Duodenal mucosa (tissue), 2 donors: ENCODE measurements around the gene ANTXRL.

ENCODE experiments used
- H3K27ac ChIP-seq: one replicate; pipeline ENCODE4 v1.7.0; 2013; ENCODE audit warnings: low read depth, low read length
- H3K27me3 ChIP-seq, 2 donors: one replicate each; pipeline ENCODE4 v1.7.0; 2013; ENCODE audit warnings: low read length in 2 of 2, control low read depth in 1 of 2; ENCODE audit not compliant: insufficient read depth in 2 of 2, control insufficient read depth in 1 of 2
- H3K36me3 ChIP-seq, 2 donors: one replicate each; pipeline ENCODE4 v1.7.0; 2013; ENCODE audit warnings: low read length in 2 of 2, control low read depth in 1 of 2; ENCODE audit not compliant: insufficient read depth in 2 of 2, control insufficient read depth in 1 of 2
- H3K4me1 ChIP-seq, 2 donors: one replicate each; pipeline ENCODE4 v1.7.0; 2013; ENCODE audit warnings: low read length in 2 of 2, control low read depth in 1 of 2; ENCODE audit not compliant: insufficient read depth in 2 of 2, control insufficient read depth in 1 of 2
- H3K4me3 ChIP-seq, 2 donors: one replicate each; pipeline ENCODE4 v1.7.0; 2013; ENCODE audit warnings: low read length in 2 of 2, low read depth in 1 of 2
- H3K9ac ChIP-seq, 2 donors: one replicate each; pipeline ENCODE4 v1.7.0; 2013; ENCODE audit warnings: low read length in 2 of 2, low read depth in 1 of 2
- H3K9me3 ChIP-seq, 2 donors: one replicate each; pipeline ENCODE4 v1.7.0; 2013; ENCODE audit warnings: low read length in 2 of 2, control low read depth in 1 of 2; ENCODE audit not compliant: control insufficient read depth in 1 of 2

ANTXRL gene

DNA sequence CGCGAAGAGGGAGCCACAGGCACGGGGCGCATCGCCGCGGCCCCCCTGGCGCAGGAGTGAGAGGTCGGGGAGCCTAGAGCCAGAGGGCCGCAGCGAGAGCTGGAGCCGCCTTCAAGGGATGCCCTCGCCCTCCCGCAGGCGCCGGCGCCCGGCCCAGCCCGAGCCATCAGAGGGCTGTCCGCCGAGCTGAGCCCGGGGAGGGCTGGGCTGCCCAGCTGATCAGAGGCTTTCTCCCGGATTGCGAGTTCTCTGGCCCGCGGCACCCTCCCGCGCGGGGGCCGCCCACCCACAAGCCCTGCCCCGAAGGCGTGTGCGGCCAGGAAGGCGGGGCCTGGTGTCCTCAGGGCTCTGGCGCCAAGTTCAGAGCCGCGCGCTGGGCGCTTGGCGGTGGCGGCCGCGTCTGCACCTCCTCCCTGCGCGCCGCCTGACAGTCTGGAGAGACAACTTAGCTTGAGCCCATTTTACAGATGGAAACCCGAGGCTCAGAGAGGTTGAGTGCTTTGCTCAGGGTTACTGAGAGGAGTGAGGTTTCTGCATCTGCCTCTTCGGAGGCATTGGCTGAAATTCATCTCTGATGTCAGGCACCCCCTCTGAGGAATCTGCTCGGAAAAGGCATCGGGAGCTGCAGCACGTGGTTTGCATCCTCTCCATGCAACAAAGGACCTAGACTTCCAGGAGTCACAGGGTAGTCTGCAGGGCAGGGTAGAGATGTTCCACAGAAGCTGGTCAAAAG, 3.8 kb upstream of the ANTXRL start:
- H3K9ac ChIP-seq: peak overlapping the region in 1 of 2 donors; percentile 41
- no peak overlapping the region for H3K27ac ChIP-seq
- peak overlapping the region; percentile 43 to 66 for H3K4me3 ChIP-seq
- no peaks in the 10 kb centered on the region for H3K36me3 ChIP-seq
- peaks cover 6 to 11% of the 10 kb centered on the region in 2 donors for H3K27me3 ChIP-seq
- H3K4me1 ChIP-seq: peaks cover 16 to 18% of the 10 kb centered on the region in 2 donors
- H3K9me3 ChIP-seq: no peaks in the 10 kb centered on the region

DNA sequence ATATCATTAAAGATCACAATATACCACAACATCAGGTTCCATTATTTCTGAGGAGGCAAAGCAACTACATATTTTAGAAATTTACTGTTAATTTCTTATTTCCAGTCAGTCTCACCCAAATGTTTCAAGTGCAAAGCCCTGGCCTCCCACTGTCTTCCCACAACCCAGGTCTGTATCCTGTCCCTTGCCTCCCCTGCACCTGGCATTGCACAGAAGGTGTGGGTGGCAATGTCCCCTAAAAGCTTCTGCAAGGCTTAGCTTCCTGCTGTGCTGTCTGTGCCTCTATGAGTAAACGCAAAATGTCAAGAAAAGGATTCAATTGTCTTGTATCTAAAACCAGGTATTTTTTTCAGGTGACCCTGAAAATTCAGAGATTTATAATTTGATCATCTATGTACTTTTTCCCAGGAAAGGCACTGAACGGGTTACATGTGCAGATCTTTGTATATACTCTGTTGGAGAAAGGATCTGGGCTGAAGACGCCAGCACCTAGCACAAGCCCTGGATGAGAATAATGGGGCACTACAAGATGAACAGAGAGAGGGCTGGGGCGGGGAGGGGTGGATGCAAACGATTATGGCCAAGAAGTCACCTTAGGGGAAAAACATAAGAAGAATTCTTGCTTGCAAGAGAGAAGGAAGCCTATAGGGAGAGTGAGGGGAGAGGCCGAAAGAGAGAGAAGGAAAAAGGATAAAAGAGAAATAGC, 3.1 kb upstream of the ANTXRL start:
- peak overlapping the region; percentile 48 to 67 for H3K9ac ChIP-seq
- H3K27me3 ChIP-seq: peaks cover 6 to 11% of the 10 kb centered on the region in 2 donors
- no peaks in the 10 kb centered on the region for H3K36me3 ChIP-seq
- H3K27ac ChIP-seq: no peak overlapping the region
- H3K4me1 ChIP-seq: peaks cover 16 to 18% of the 10 kb centered on the region in 2 donors
- peak overlapping the region; percentile 54 to 71 for H3K4me3 ChIP-seq
- no peaks in the 10 kb centered on the region for H3K9me3 ChIP-seq

DNA sequence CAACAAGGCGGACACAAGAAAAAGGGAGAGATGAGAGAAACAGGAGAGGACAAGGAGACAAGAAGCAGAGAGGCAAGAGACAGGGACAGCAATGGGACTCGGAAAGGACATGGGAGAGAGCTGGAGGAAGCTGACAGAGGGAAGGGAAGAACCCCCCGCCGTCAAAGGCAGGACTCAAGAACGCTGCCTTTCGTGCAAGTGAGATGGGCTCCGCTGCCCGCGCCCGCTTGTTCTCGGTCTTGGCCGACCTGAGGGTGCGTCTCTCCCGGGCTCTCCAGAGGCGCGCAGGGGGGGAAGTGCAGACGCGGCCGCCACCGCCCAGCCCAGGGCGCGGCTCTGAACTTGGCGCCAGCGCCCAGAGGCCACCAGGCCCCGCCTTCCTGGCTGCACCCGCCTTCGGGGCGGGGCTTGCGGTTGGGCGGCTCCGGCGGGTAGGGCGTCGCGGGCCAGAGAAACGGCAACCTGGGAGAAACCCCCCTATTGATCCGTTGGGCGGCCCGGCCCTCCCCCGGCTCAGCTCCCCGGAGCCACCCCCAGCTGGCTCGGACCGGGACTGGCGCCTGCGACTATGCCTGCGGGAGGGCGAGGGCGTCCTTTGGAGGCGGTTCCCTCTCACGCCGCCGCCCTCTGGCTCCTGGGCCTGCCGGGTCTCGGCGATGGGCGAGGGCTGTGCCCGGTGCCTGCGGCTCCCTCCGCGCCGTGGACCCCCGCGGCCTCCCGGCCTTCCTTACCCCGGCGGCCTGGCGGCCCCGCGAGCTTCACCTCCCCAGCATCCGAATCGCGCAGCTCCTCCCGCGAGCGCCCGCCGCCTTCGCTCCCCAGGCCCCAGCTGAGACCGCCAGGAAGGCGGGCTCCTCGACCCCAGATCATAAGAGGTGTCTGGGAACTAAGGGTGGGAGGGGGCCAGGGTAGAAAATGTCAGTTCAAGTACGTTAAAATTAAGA, 2.2 kb upstream of the ANTXRL start:
- Histone ChIP-seq H3K27ac (no peak overlapping the region), H3K9ac (peak overlapping the region; percentile 48 to 73), H3K36me3 (no peaks in the 10 kb centered on the region), H3K4me1 (peaks cover 16 to 18% of the 10 kb centered on the region in 2 donors), H3K9me3 (no peaks in the 10 kb centered on the region), H3K4me3 (peak overlapping the region; percentile 54 to 71), H3K27me3 (peaks cover 6 to 11% of the 10 kb centered on the region in 2 donors)

DNA sequence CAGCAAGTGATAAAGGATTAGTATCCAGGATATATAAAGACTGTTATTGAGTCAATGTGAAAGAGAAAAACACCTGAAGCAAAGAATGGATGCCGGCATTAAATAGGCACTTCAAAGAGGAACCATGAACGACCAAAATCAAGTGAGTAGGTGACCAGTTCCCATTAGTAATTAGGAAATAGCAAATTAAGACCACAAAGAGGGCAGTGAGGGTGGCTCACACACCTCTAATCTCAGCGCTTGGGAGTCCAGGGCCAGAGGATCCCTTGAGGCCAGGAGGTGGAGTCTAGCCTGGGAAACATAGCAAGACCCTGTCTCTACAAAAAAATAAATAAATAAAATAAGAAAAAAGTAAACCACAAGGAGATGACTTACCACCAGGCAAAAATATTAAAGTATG, 1.5 kb upstream of the ANTXRL start:
- peaks cover 6 to 11% of the 10 kb centered on the region in 2 donors for H3K27me3 ChIP-seq
- peaks cover 16 to 18% of the 10 kb centered on the region in 2 donors for H3K4me1 ChIP-seq
- peak overlapping the region; percentile 54 to 71 for H3K4me3 ChIP-seq
- peak overlapping the region in 1 of 2 donors; percentile 73 for H3K9ac ChIP-seq
- no peak overlapping the region for H3K27ac ChIP-seq
- no peaks in the 10 kb centered on the region for H3K9me3 ChIP-seq
- no peaks in the 10 kb centered on the region for H3K36me3 ChIP-seq

DNA sequence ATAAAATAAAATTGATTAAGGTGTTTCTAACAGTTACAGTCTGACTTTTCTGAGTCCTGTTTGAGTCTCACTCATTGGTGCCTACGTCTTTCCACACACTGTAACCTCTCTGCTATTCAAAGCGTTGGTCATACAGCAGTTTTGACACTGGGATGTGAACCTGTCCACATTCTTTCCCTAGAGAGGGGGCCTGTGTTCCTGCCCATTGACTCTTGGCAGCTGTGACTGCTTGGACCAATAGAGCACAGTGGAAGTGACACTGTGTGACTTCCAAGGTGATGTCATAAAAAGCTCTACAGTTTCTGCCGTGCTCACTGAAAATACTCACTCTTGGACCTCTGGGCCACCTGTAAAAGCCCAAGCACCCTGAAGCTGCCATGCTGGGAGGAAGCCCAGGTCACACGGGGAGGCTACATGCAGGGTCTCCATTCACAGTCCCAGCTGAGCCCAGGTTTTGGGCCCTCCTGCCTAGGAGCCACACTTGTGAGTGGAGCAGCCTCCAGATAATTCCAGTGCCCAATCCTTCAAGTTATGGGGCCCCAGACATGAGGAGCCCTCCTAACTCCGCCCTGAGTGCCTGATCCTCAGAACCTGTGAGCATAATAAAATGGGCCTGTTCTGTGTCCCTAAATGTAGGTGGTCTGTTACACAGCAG, 704 bp upstream of the ANTXRL start:
- H3K27me3 ChIP-seq: peaks cover 6 to 11% of the 10 kb centered on the region in 2 donors
- peaks cover 16 to 18% of the 10 kb centered on the region in 2 donors for H3K4me1 ChIP-seq
- no peak overlapping the region for H3K4me3 ChIP-seq
- no peaks in the 10 kb centered on the region for H3K36me3 ChIP-seq
- no peak overlapping the region for H3K27ac ChIP-seq
- no peak overlapping the region for H3K9ac ChIP-seq
- H3K9me3 ChIP-seq: no peaks in the 10 kb centered on the region

DNA sequence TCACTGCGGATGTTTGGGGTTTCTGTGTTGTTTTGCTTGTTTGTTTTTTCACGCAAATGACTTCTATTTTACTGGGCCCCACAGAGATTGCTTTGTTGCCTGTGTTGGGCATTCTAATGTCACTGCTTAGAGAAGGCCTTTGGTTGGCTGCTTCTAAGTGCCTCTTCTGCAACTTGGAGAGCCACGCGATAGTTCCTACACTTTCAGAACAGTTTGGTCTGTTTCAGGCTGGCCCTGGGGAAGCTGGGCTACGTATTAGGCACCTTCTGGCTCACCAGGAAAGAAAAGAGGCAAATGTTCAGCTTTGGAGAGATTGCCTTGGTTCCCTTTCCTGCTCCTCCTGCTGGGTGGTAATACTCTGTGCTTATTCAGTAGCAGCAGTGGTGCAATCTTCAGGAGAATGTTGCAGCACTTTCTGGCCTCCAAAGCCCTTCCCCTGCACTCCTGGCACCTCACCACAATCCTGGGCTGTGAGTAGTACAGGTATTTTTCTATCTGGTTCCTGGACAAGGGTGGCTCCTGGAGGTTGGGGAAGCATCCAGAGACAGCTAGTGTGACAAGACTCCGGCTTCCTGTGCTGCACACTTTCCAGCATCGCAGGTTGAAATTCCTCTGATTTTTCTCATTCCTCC, 1.2 kb downstream of the ANTXRL start:
- peaks cover 6 to 10% of the 10 kb centered on the region in 2 donors for H3K27me3 ChIP-seq
- H3K36me3 ChIP-seq: no peaks in the 10 kb centered on the region
- no peak overlapping the region for H3K9ac ChIP-seq
- peaks cover 22 to 24% of the 10 kb centered on the region in 2 donors for H3K4me1 ChIP-seq
- H3K9me3 ChIP-seq: no peaks in the 10 kb centered on the region
- no peak overlapping the region for H3K4me3 ChIP-seq
- no peak overlapping the region for H3K27ac ChIP-seq

DNA sequence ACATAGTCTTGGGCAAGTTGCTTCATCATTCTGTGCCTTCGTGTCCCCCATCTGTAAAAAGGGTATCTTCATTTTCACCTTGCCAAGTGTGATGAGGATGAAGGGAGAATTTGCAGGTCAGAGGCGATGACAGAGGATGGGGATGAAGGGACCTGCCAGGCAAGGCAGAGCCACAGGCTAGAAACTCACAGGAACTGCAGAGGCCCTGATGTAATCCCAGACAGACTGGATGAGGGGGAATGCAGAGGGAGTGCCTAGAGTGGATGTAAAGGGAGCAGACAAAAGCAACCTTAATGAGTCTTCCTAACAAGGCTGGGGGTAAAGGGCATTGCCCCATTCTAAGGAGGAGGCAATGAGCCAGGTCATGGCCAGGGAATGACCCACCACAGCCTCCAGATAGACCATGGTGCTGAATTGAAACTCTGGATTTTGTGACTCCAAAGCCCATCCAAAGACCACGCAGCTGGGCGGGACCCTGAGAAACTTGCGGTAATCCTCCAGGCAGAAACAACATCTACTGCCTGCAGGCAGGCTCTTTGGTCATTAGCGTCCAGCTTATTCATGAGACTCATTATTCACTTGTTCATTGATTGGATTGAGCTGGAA, 1.9 kb downstream of the ANTXRL start:
- H3K9ac ChIP-seq: no peak overlapping the region
- H3K27ac ChIP-seq: no peak overlapping the region
- H3K9me3 ChIP-seq: no peaks in the 10 kb centered on the region
- no peak overlapping the region for H3K4me3 ChIP-seq
- peaks cover 0 to 5% of the 10 kb centered on the region in 2 donors for H3K27me3 ChIP-seq
- H3K4me1 ChIP-seq: peaks cover 16 to 19% of the 10 kb centered on the region in 2 donors
- no peaks in the 10 kb centered on the region for H3K36me3 ChIP-seq

DNA sequence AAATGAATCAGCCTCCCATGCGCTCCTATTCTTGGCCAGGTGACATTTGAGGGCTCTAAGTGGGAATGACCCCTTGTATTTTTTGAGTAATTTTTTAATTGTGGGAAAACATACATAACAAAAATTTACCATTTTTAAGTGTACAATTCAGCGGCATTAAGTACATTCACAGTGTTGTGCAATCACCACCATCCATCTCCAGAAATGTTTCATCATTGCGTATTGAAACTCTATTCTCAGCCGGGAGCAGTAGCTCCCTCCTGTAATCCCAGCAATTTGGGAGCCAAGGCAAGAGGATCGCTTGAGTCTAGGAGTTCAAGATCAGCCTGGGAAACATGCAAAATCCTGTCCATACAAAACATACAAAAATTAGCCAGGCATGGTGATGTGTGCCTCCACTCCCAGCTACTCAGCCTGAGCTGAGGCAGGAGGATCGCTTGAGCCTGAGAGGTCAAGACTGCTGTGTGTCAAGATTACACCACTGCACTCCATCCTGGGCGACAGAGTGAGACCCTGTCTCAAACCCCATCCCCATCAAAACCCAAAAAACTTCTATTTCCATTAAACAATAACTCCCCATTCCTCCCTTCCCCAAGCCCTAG, 2.5 kb downstream of the ANTXRL start:
- Histone ChIP-seq H3K9me3 (no peaks in the 10 kb centered on the region), H3K27ac (no peak overlapping the region), H3K27me3 (no peaks in the 10 kb centered on the region), H3K4me3 (no peak overlapping the region), H3K4me1 (peaks cover 10 to 13% of the 10 kb centered on the region in 2 donors), H3K9ac (no peak overlapping the region), H3K36me3 (no peaks in the 10 kb centered on the region)
